Renal cortex interstitium (tissue), 11 donors: ENCODE results near the gene MORN1. TPM values are rescaled to one million over a fixed set of nuclear protein-coding genes. Genes with fewer than 3 reads are reported as not detected.
"Not testable (repeated sequence)": the region's sequence is repeated elsewhere in the genome, so short reads cannot be mapped to it uniquely, and the experiment has no call there.

ENCODE experiments used
- DNase-seq, 11 donors: peaks; one replicate each; pipeline ENCODE4 v3.0.0-alpha.2; 2013; ENCODE audit warnings: low read depth in 9 of 11, low spot score in 4 of 11; ENCODE audit errors: extremely low read depth in 1 of 11
- polyA plus RNA-seq, 3 donors: library from polyadenylated mRNA; unstranded; fragments of 120-200 nt; gene quantifications; one replicate each; pipeline ENCODE4 v1.2.1, GENCODE V29; 2013; ENCODE audit not compliant: insufficient read length in 3 of 3

MORN1 gene
- polyA plus RNA-seq, 3 donors = 11.8 to 19.5 (median 15.5) TPM

DNA sequence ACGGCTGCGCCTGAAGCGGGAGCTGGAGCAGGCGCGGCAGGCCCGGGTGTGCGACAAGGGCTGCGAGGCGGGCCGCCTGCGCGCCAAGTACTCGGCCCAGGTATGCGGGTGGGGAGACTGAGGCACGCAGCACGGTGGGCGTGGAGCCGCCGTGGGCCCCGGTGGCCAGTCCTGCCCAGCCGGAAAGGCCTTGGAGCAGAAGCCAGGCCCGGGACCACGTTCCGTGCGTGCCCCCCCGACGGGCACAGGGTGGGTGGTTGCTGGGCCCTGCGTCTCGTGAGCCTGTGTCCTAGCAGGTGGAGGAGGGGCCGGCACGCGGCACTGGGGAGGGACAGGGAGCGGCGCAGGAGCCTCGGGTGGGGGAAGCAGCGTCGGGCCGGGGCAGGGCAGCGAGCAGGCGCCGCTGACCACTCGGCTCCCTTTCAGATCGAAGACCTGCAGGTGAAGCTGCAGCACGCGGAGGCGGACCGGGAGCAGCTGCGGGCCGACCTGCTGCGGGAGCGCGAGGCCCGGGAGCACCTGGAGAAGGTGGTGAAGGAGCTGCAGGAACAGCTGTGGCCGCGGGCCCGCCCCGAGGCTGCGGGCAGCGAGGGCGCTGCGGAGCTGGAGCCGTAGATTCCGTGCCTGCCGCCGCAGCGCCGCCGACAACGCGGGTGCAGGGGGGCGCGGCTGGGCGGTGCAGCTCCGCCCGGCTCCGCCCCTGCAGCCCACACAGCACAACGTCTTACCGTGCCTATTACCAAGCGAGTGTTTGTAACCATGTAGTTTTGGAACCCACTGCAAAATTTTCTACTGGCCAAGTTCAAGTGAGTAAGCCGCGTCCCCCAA, 85.0 kb downstream of the MORN1 start:
- no peak for DNase-seq

DNA sequence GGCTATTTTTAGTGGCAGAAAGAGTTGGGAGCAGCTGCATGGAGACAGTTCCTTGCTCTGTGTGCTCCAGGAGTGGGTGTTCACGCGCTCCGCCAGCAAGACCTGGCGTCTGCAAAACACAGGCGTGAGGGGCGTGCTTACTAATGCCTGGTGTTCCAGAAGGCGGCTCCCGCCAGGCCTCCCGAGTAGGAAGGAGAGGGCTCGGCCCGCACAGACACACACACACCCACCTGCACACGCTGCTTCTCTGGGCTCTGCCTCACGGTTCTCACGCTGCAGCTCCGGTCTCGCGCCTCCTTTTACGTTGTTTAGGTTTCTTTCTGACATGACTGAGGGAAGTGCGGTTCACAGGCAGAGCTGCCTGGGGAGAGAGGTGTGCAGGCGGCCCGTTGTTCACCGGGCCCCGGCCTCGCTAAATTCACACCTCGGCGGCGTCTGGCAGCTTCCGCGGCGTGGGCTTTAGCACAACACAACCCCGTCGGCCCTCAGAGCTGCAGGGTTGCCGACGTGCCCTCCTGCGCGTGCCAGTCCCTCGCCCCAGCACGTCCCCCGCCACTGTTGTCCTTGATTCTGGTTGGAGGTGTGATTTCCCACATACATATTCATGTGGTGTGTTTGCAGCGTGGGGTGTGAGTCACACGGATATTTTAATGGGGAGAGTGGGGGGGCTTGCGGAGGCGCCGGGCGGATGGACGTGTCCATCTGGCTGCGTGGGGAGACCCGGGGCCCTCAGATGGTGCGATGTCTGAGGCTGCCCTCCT, 86.3 kb downstream of the MORN1 start:
- DNase-seq = no peak

DNA sequence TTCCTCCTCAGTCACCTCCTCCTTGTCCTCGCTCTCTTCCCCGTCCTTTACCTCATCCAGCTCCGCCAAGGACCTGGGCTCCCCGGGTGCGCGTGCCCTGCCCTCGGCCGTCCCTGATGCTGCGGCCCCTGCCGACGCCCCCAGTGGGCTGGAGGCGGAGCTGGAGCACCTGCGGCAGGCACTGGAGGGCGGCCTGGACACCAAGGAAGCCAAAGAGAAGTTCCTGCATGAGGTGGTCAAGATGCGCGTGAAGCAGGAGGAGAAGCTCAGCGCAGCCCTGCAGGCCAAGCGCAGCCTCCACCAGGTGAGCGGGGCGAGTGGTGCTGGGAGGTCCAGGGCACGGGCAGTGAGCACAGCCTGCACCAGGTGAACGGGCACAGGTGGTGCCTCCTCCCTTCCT, 87.1 kb downstream of the MORN1 start:
- no peak for DNase-seq

DNA sequence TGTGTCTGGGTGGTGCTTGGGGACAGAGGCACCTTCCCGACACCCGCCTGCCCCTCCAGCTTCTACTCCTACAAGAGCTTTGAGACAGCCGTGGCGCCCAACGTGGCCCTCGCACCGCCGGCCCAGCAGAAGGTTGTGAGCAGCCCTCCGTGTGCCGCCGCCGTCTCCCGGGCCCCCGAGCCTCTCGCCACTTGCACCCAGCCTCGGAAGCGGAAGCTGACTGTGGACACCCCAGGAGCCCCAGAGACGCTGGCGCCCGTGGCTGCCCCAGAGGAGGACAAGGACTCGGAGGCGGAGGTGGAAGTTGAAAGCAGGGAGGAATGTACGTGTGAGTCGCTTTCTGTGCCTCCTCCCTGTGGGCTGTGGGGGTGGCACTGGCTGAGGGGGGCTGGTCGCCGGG, 87.6 kb downstream of the MORN1 start:
- no peak for DNase-seq

DNA sequence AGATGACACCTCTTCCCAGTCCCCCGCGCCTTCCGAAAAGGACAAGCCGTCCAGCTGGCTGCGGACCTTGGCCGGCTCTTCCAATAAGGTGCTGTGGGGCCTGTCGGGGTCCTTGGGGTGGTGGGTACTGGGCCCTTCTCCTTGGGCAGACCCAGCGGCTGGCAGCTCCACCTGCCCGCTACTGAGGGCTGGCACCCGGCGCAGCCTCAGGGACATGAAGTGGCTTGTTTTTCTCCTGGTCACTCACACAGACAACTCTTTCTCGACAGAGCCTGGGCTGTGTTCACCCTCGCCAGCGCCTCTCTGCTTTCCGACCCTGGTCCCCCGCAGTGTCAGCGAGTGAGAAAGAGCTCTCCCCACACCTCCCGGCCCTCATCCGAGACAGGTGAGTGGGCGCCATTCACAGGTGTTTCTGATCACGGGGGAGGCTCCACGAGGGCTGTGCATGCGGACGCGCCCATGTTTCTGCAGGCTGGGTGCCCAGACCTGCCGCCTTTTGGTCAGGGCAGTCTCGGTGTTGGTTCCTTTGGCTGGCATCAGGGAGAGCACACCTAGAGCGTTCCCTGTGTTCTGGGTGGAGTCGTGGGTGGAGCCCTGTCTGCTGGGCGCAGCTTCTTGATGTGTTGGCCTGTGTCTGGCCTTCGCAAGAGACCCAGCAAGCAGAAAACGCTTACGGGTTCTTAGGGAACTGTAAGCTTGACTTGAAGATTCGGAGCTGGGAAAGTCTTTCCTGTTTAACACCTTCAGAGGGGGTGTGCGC, 88.2 kb downstream of the MORN1 start:
- no peak for DNase-seq

DNA sequence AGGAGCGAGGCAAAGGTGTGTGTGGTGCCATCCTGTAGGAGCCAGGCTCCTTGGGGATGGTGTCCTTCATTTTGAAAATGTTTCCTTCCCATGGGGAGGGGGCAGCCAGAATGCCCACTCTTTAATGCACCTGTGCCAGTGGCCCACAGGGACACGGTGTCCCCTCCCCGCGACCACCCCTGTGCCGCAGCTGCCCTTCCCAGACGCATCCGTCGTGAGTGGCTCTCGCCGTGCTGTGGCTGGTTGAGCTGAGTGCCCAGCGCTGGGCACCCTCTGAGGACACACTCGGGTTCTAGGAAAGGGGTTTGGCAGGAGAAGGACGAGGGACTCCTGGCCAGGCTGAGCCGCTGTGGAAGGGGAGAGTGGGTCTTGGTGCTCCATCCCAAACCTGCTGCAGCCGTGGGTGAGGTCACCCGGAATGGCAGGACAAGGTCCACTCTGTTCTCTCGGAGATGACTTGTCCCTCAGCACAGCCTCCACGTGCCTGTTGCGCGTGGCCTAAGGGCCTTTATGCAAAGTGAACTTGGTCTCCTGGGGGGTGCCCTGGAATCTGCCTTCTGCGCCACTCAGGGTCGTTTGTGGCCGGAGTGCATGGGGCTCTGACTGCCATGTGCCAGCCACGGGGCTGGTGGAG, 88.9 kb downstream of the MORN1 start:
- no peak for DNase-seq

DNA sequence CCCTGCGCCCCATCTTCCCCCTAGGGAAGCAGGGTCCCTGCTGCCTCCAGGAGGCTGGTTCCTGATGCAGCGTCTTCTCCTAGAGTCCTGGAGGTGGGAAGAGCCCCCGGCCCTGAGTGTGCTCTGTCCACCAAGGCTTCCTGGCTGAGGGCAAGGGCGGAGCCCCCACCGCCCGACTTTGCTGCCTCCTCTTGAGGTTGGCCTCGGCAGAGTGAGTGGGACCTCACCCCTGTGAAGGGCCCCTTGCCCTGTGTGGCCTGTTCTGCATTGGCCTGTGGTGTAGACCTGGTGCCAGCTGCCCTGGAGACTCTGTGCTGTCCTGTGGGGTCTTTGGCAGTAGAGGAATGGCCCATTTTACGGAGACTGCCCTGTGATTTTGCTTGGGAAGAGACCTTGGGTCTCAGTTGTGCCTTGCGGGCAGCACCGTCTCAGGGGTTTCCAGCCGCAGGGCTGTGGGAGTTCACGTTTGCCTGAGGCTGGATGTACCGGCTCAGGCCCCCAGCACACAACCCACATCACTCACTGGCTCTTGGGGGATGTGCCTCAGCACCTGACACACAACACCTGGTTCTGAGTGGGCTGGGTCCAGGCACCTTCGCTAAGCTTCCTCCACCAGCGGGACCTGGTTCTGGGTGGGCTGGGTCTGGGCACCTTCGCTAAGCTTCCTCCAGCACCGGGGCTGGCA, 89.6 kb downstream of the MORN1 start:
- no peak for DNase-seq

DNA sequence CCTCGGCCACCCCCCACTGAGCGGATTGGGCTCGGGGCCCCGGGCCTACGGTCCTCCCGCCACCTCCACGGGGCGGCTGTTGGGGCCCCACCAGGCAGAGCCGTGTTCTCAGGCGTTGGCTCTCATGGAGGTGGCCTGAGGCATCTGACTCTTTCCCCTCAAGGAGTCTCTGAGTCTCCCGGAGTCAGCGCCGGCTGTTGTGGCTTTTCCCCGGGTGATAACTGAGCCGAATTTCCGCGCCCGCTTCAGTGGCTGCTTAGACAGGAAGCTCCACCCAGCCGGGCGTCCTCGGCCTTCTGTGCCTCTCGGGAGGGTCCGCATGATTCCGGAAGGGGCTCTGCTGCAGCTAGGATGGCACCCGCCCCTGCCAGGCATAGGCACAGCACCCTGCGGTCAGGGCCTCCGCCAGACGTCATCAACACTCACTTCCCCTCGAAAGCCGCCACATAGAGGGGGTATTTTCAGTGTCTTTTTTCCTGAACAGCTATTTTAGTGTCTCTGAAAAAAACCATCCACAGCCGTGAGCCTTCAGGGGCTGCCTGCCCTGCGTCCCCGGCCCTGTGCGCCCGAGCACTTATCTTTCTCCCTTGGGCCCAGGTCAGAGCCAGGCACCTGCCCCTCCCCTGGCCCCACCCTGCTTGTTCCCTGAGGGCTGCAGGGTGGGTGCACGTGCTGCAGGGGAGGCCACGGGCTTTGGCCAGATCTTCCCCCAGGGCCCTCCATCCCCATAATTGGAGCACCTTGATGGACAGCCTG, 90.3 kb downstream of the MORN1 start:
- no peak for DNase-seq

DNA sequence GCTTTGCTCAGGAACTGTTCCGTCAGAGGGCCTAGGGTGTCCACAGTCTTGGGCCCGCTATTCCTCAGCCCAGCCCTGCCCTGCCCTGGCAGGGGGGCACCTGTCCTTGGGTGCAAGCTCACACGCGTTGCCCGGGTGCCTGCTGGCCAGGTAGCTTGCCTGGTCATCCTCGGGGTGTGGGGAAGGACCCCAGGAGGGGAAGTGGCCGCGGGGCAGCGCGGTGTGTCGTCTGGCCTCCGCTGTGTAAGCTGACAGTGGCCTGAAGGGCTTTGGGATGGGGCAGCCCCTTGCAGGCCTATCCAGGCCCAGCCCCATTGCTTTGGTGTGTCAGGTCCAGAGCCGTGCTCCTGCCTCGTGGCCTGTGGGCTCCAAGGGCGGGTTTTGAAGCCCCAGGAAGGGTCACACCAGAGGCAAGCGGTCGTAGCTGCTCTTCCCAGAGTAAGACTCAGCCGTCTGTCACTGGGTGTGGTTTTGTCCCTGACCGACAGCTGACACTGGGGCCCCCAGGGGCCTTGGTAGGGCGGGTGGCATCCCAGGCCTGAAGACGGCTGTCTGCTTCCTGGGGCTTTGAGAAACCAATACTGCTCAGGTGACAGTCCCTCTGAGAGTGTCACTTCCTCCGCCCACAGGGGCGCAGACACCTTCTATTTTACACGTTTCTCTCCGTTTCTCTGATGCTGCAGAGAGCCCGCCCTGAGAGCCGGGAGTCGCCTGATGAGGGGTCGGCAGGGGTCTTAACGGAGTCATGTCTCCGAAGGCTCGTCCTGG, 91.2 kb downstream of the MORN1 start:
- DNase-seq = no peak

DNA sequence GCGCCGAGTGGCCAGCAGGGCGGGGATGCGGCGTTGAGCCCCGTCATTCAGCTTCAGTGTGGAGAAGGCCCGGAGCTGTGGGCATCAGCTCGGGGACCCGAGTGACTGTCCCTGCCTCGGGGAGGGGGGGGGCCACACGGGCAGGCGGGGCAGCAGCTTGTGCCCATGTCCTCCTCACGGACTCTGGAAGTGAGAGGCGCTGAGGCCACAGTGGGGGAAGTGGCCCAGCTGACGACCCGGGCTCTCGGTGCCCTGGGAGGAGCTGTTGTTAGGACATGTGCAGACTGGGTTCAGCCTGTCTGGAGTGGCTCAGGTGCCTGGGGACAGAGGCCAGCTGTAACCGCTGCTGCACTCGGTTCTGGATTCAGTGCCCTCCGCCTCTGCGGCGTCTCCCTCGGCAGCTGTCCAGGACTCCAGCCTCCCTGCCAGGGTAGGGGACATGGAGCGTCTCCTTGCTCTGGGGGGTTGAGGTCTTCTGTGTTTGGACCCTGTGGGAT, 92.2 kb downstream of the MORN1 start:
- DNase-seq = no peak

DNA sequence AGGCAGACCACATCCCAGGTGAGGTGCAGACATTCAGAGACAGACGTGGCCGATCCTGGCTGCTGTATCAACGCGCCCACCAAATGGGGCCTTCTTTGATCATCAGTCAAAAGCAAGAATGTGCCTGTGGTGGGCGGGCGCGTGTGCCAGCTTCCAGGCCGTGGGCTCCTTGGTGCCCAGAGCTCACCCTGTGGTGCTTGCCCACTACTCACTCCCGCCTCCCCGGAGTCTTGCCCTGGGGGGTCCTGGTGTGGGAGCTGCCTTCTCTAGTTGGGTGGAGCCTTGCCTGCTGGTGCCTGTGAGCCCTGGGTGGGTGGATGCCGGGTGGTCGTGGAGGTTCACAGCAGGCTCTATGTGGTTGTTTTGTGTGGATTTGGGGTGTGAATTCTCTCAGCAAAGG, 92.7 kb downstream of the MORN1 start:
- no peak for DNase-seq

DNA sequence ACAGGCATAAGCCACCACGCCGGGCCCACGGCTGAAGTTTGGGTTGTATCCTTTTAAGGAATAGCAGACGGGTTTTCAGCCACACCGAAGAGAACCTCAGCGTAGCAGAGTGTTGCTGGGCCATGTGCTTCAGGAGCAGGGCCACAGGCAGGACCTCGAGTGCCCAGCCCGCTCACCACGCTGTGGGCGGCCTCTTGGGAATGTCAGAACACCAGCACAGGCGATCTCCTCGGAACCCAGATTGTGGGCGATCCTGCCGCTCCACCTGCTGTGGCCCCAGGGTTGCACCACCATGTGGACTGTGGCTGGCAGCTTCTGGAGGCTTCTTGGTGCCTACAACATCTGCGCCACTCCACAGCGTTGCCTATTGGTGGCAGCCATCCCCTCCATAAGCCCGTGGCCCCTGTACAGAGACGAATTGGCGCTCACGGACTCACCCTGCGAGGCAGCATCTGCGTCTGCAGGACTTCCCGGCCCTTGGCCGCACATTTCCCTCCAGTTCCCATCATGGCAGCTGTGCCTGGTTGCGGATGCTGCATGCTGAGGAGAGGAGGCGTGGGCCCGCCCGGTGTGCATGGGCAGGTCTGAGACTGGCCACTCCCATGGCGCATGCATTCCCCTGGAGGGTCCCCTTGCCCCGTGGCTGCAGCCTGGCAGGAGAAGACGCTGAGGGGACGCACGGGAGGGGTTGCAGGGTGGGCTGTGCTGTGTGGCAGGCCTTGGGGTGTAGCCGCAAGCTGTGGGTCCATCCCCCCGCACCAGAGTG, 93.9 kb downstream of the MORN1 start:
- no peak for DNase-seq

DNA sequence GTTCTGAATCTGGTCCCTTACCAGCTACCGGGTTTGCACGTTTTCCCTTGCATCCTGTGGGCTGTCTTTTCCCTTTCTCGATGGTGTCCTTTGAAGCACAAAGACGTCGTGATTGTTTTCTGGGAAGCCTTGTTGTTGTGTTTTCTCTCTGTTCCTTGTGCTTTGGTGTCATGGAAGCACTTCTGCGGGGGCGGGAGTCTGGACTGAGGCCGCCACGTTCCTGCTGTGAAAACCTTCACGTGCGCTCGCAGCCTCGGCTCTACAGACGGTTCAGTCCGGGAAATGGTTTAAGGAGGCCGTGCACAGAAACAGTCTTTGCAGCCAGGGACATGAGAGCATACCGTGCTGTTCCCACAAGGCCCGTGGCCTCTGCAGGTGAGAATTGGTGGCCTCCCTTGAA, 94.7 kb downstream of the MORN1 start:
- DNase-seq = no peak

DNA sequence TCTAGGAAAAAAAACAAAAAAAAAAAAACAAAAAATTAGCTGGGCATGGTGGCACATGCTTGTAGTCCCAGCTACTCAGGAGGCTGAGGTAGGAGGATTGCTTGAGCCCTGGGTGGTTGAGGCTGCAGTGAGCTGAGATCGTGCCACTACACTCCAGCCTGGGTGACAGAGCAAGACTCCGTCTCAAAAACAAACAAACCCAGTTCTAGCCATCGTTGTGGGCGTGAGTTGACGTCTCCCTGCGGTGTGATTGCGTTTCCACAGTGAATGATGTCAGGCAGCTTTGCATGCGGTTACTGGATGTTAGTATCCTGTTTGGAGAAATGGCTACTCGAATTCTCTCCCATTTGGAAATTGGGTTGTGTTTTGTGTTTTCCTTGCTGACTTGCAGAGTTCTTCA, 95.1 kb downstream of the MORN1 start:
- DNase-seq = not testable (repeated sequence)

DNA sequence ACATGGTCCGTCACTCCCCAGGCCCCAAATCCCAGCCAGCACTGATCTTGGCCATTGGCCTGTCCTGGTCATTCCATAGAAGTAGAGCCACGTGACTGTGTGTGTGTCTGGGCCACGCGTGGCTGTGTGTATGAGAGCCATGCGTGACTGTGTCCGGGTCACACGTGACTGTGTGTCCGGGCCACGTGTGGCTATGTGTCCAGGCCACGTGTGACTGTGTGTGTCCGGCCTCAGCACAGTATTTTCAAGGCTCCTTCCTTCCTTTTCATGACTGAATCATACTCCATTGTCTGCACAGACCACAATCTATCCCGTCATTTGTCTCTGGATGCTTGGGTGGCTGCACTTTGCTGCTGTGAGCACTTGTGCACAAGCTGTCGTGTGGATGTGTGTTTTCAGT, 95.8 kb downstream of the MORN1 start:
- no peak for DNase-seq

DNA sequence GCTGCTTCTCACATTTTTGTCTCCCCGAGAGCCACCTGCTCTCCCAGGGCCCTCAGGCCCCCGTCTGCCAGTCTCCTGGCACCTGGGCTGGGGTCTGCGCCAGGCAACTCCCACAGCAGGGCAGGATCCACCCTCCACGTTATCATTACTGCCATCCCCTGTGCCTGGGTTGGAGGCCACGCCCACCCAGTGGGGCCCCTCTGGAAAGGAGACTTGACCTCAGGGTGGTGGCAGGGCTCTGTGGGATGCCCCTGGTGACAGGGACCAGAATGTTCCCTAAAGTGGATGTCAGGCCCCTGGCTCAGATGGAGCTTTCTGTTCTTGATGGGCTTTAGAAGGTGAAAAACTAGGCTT, 96.7 kb downstream of the MORN1 start:
- DNase-seq = no peak
